NB4 (cell line): ENCODE results near the gene KLHL18.

Experiments used
- CTCF ChIP-seq: IDR thresholded peaks from one replicate; pipeline ENCODE4 v1.5.1; 2012; ENCODE audit warnings: low read depth, low read length
- MAX ChIP-seq: IDR thresholded peaks from 2 replicates; pipeline ENCODE4 v1.6.1; 2011; ENCODE audit warnings: low read depth, low read length

- TF ChIP-seq CTCF (no peak), MAX (no peak)
Measured at GRCh38 chr3:47261301-47261700, 21.4 kb upstream of the KLHL18 start.
